Tongue (tissue), 2 donors: ENCODE measurements around the gene ZEB1. TPM values are rescaled to one million over a fixed set of nuclear protein-coding genes. Genes with fewer than 3 reads are reported as not detected.
A peak's percentile ranks its signal among the peaks of the same experiment; 100 is the strongest.
"Not testable (repeated sequence)": the region's sequence is repeated elsewhere in the genome, so short reads cannot be mapped to it uniquely, and the experiment has no call there.

ENCODE experiments used
- DNase-seq: peaks from one replicate; pipeline ENCODE4 v3.0.0-alpha.2; 2015
- total RNA-seq: library from RNA; depleted of rRNA; stranded (reverse); fragments of >200 nt; gene quantifications from one replicate; pipeline ENCODE4 v1.2.3, GENCODE V29; 2014

The ZEB1 gene
- total RNA-seq, 1 donor from 2014 or later, result 170 TPM

GRCh38 chr10:31319602-31320549 lies 860 bp downstream of the ZEB1 start:
- peak; percentile 70 for DNase-seq

GRCh38 chr10:31320550-31321211 lies 1.7 kb downstream of the ZEB1 start:
- peak; percentile 75 for DNase-seq

- DNase-seq, result peak; percentile 46
Measured at GRCh38 chr10:31321396-31321941, 2.5 kb downstream of the ZEB1 start.

- DNase-seq, result peak; percentile 37
Measured at GRCh38 chr10:31322647-31323046, 3.6 kb downstream of the ZEB1 start.

- DNase-seq, result no peak
Measured at GRCh38 chr10:31340343-31340742, 21.3 kb downstream of the ZEB1 start.

- DNase-seq, result no peak
Measured at GRCh38 chr10:31341552-31341951, 22.5 kb downstream of the ZEB1 start.

- no peak for DNase-seq
Measured at GRCh38 chr10:31343009-31343408, 24.0 kb downstream of the ZEB1 start.

- DNase-seq, result no peak
Measured at GRCh38 chr10:31343551-31343950, 24.5 kb downstream of the ZEB1 start.

- no peak for DNase-seq
Measured at GRCh38 chr10:31345886-31346285, 26.9 kb downstream of the ZEB1 start.

- no peak for DNase-seq
Measured at GRCh38 chr10:31346953-31347352, 27.9 kb downstream of the ZEB1 start.

- no peak for DNase-seq
Measured at GRCh38 chr10:31347705-31348104, 28.7 kb downstream of the ZEB1 start.

- DNase-seq, result peak; percentile 13
Measured at GRCh38 chr10:31350891-31351290, 31.9 kb downstream of the ZEB1 start.

- DNase-seq, result no peak
Measured at GRCh38 chr10:31352436-31353226, 33.6 kb downstream of the ZEB1 start.

- DNase-seq, result no peak
Measured at GRCh38 chr10:31353574-31353973, 34.6 kb downstream of the ZEB1 start.

GRCh38 chr10:31358688-31359330 lies 39.8 kb downstream of the ZEB1 start:
- no peak for DNase-seq

GRCh38 chr10:31359979-31360378 lies 41.0 kb downstream of the ZEB1 start:
- peak; percentile 40 for DNase-seq

GRCh38 chr10:31361475-31361874 lies 42.5 kb downstream of the ZEB1 start:
- DNase-seq, result not testable (repeated sequence)

- no peak for DNase-seq
Measured at GRCh38 chr10:31362023-31362641, 43.1 kb downstream of the ZEB1 start.

- not testable (repeated sequence) for DNase-seq
Measured at GRCh38 chr10:31363696-31364095, 44.7 kb downstream of the ZEB1 start.

- not testable (repeated sequence) for DNase-seq
Measured at GRCh38 chr10:31364238-31364637, 45.2 kb downstream of the ZEB1 start.

- no peak for DNase-seq
Measured at GRCh38 chr10:31366703-31367102, 47.7 kb downstream of the ZEB1 start.
